ENCODE data around the gene ELP1. TPM values are rescaled to one million over a fixed set of nuclear protein-coding genes. Genes with fewer than 3 reads are reported as not detected.

ELP1 gene
- total RNA-seq, 1 donor from 2014 or later = 20.7 TPM

GRCh38 chr9:108838017-108838416 lies 95.9 kb downstream of the ELP1 start:
- ATAC-seq = no peak
- no peak for DNase-seq
- intact Hi-C loops (cut with micrococcal nuclease) = no loop called here

GRCh38 chr9:108837530-108837929 lies 96.4 kb downstream of the ELP1 start:
- intact Hi-C loops (cut with micrococcal nuclease) = no loop called here
- ATAC-seq = no peak

GRCh38 chr9:108836781-108837180 lies 97.1 kb downstream of the ELP1 start:
- DNase-seq (no peak), ATAC-seq (no peak)
- intact Hi-C loops (cut with micrococcal nuclease) = no loop called here

More at GRCh38 chr9:108837530-108837929, 96.4 kb downstream of the ELP1 start:
- DNase-seq = no peak

GRCh38 chr9:108836319-108836718 lies 97.6 kb downstream of the ELP1 start:
- intact Hi-C loops (cut with micrococcal nuclease) = no loop called here
- DNase-seq = no peak
- ATAC-seq = no peak

- ATAC-seq (no peak), DNase-seq (no peak)
- intact Hi-C loops (cut with micrococcal nuclease) = no loop called here
These were observed 98.1 kb downstream of the ELP1 start for GRCh38 chr9:108835831-108836230.

GRCh38 chr9:108834959-108835665 lies 98.8 kb downstream of the ELP1 start:
- ATAC-seq (no peak), DNase-seq (no peak)
- intact Hi-C loops (cut with micrococcal nuclease) = no loop called here

GRCh38 chr9:108832179-108832500 lies 101.8 kb downstream of the ELP1 start:
- ATAC-seq = no peak
- DNase-seq = no peak
- intact Hi-C loops (cut with micrococcal nuclease) = no loop called here

GRCh38 chr9:108831496-108832178 lies 102.3 kb downstream of the ELP1 start:
- no peak for DNase-seq

GRCh38 chr9:108830272-108830671 lies 103.7 kb downstream of the ELP1 start:
- intact Hi-C loops (cut with micrococcal nuclease) = no loop called here
- ATAC-seq = no peak
- DNase-seq = no peak

More at GRCh38 chr9:108831496-108832178, 102.3 kb downstream of the ELP1 start:
- ATAC-seq = no peak
- intact Hi-C loops (cut with micrococcal nuclease) = no loop called here

- no peak for ATAC-seq
- DNase-seq = no peak
- intact Hi-C loops (cut with micrococcal nuclease) = no loop called here
These were observed 110.1 kb downstream of the ELP1 start for GRCh38 chr9:108823829-108824228.

Other genes starting within 250 kb of the ELP1 start
- gene ACTL7B, start 78.1 kb downstream of the ELP1 start, total RNA-seq = not detected
- gene ACTL7A, start 71.9 kb downstream of the ELP1 start, total RNA-seq = not detected
- 16.3 TPM for gene ABITRAM, start 276 bp upstream of the ELP1 start, total RNA-seq
- 77.9 TPM for gene CTNNAL1, start 79.4 kb upstream of the ELP1 start, total RNA-seq
- gene TMEM245, start 185.8 kb upstream of the ELP1 start, total RNA-seq = 112 TPM
- gene FRRS1L, start 233.1 kb upstream of the ELP1 start, total RNA-seq = 2.2 TPM